IPS-NIHi7 (cell line): ENCODE results near the gene R3HDM4.
"Not testable (repeated sequence)": the region's sequence is repeated elsewhere in the genome, so short reads cannot be mapped to it uniquely, and the experiment has no call there.

Experiments
- DNase-seq: peaks from one replicate; pipeline ENCODE4 v3.0.0; 2012; ENCODE audit warnings: mixed read lengths; ENCODE audit errors: extremely low spot score

The R3HDM4 gene

DNA sequence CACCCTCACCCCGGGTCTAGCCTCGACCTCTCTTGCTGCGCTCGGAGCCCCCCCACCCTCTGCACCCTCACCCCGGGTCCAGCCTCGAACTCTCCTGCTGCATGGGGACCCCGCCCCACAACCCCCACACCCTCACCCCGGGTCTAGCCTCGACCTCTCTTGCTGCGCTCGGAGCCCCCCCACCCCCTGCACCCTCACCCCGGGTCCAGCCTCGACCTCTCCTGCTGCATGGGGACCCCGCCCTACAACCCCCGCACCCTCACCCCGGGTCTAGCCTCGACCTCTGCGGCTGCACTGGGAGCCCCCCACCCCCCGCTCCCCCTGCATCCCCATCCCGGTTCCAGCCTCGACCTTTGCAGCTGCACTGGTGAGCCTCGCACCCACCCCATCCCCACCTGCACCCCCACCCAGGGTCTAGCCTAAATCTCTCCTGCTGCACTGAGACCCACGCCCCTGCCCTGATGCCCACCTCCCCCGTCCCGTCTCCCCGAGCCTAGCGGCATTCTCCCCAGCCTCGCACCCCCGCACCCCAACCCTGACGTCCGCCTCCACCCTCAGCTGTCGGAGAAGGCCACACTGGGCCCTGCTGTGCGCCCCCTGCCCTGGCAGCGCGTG, 51.8 kb downstream of the R3HDM4 start:
- DNase-seq = no peak

DNA sequence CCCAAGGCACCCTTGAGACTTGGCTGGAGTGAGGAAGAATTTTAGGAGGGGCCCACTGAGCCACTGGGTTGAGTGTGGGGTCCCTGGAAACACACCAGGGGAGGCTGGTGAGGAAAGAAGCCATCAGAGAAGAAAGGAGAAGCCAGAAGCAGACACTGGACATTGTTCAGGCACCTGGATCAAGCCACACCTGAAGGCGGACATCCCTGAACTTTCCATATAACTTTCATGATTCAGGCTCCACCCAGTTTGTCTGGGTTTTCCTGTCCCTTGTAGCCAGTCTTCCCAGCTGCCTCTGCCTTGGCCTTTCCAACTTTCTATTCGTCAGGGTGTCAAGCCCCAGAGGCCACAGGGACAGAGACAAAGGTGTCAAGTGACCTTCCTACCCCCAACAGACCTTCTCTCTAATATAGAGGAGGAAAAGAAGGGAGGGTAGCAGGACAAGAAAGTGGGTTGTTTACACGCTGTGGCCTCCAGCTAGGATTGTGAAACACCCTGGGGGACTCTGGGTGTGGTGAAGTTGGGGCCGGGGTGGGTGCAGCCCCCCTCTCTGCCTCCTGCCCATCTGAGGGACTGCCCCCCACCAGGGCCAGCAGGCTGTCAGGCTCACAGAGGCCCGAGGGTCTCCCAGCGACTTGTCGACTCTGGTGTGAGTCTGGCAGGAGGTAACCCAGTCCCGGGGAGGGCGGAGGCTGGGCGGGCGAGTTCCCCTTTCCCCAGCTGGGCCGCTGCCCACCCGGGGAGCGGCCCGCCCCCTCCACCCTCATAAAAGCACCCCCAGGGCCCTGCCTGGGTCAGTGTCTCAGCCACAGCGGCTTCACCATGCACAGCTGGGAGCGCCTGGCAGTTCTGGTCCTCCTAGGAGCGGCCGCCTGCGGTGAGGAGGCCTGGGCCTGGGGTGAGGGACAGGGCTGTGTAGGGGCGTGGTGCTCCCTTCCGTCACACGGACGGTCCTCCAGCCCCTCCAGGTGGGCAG, 53.9 kb downstream of the R3HDM4 start, which contains the start of gene CFD:
Gene CFD, plus strand, starts transcription at position 797 of the 976 bp plus-strand sequence. Its CDS starts 26 bp downstream, at position 823.
- DNase-seq = no peak

DNA sequence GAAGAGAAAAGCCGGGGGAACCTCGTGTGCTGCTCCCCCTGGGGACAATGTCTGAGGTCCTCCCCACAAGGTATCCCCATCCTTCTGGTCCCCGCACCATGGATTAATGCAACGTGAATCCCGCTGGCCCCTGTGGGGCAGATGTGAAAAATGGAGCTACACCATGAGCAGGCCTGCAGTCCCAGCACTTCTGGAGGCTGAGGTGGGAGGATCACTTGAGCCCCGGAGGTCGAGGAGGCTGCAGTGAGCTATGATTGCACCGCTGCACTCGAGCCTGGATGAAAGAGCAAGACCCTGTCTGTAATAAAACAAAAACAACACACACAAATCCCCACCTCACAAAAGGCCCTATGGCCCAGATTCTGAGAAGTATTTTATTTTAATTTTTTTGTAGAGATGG, 54.7 kb downstream of the R3HDM4 start:
- no peak for DNase-seq

DNA sequence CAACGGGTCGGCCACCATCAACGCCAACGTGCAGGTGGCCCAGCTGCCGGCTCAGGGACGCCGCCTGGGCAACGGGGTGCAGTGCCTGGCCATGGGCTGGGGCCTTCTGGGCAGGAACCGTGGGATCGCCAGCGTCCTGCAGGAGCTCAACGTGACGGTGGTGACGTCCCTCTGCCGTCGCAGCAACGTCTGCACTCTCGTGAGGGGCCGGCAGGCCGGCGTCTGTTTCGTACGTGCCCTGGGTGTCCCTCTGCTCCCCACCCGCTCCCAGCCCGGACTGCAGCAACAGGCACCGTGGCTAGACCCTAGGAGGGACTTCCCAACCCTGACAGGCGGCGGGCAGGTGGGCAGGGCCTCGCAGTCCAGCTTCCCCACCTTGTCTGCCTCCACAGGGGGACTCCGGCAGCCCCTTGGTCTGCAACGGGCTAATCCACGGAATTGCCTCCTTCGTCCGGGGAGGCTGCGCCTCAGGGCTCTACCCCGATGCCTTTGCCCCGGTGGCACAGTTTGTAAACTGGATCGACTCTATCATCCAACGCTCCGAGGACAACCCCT, 57.4 kb downstream of the R3HDM4 start:
- DNase-seq = no peak

DNA sequence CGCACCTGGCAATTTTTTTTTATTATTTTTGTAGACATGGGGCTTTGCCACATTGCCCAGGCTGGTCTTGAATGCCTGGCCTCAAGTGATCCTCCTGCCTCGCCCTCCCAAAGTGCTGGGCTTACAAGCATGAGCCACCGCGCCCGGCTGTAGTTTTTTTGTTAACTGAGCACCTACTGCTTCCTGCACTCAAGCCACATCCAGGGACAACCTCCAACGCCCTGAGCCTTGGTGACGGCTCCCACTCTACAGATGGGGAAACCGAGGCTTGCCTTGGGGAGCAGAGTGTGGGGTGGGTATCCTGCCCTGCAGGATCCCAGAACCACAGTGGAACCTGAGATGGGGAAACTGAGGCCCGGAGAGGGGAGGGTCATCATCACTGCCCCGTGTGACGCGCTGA, 57.9 kb downstream of the R3HDM4 start:
- DNase-seq = no peak

DNA sequence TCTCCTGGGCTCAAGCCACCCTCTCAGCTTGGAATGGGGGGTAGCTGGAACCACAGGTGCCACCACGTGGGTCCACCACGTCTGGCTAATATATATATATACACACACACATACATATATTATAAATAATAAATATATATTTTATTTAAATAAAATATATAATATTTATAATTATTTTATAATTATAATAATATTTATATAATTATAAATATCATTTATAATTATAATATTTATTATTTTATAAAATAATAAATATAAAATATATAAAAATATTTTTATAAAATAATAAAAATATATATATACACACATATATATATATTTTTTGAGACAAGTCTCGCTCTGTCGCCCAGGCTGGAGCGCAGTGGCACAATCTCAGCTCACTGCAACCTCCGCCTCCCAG, 58.5 kb downstream of the R3HDM4 start:
- DNase-seq = no peak

DNA sequence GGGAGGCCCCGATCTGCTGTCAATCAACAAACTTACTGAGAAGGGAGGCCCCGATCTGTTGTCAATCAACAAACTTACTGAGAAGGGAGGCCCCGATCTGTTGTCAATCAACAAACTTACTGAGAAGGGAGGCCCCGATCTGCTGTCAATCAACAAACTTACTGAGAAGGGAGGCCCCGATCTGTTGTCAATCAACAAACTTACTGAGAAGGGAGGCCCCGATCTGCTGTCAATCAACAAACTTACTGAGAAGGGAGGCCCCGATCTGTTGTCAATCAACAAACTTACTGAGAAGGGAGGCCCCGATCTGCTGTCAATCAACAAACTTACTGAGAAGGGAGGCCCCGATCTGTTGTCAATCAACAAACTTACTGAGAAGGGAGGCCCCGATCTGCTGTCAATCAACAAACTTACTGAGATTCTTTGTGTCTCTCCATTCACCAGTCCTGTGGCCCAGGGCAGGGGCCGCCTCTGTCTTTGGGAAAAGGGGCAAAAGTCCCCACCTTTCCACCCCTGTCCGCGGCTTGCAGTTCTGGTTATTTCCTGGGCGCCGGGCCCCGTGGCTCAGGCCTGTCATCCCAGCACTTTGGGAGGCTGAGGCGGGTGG, 59.3 kb downstream of the R3HDM4 start:
- not testable (repeated sequence) for DNase-seq

DNA sequence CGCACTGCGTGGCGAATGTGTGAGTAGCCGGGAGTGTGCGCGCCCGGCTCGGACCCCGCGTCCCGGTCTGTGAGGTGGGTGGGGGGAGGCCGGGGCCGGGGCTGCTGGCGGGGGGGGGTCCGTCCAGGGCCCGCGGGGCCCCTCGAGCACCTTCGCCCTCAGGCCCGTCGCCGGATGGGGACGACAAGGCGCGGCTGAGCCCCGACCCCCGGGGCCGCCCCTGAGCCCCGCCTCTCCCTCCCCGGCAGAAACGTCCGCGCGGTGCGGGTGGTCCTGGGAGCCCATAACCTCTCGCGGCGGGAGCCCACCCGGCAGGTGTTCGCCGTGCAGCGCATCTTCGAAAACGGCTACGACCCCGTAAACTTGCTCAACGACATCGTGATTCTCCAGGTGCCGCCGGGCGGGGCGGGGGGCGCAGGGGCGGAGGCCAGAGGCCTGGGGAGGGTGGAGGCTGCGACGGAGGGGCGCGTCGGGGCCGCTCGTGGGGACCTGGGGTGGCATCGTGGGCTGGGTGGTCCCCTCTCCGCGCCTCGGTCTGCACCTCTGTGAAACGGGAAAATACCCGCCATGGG, 59.9 kb downstream of the R3HDM4 start:
- no peak for DNase-seq

DNA sequence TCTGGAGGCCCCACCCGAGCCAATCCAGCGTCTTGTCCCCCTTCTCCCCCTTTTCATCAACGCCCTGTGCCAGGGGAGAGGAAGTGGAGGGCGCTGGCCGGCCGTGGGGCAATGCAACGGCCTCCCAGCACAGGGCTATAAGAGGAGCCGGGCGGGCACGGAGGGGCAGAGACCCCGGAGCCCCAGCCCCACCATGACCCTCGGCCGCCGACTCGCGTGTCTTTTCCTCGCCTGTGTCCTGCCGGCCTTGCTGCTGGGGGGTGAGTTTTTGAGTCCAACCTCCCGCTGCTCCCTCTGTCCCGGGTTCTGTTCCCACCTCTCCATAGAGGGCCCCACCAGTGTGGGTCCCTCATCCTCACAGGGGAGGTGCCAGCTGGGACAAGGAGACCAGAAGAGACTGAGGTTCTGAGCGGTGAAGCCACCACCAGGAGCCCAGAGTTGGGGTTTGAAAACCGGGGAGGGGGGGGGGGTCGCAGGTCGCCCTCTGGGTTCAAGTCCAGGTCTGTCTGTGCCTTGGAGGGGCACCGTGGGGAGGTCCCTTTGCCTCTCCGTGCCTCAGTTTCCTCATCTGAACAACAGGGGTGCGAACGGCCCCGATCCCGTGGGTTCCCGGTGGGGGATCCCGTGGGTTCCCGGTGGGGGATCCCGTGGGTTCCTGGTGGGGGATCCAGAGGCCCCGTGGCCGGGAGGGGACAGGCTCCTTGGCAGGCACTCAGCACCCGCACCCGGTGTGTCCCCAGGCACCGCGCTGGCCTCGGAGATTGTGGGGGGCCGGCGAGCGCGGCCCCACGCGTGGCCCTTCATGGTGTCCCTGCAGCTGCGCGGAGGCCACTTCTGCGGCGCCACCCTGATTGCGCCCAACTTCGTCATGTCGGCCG, 60.6 kb downstream of the R3HDM4 start, which contains the start of gene ELANE:
Gene ELANE, plus strand, starts transcription at position 168 of the 878 bp plus-strand sequence. Its CDS starts 26 bp downstream, at position 194.
- no peak for DNase-seq

DNA sequence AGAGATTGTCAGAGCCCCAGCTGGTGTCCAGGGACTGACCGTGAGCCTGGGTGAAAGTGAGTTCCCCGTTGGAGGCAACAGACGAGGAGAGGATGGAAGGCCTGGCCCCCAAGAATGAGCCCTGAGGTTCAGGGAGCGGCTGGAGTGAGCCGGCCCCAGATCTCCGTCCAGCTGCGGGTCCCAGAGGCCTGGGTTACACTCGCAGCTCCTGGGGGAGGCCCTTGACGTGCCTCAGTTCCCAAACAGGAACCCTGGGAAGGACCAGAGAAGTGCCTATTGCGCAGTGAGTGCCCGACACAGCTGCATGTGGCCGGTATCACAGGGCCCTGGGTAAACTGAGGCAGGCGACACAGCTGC, 62.1 kb downstream of the R3HDM4 start:
- DNase-seq = no peak

DNA sequence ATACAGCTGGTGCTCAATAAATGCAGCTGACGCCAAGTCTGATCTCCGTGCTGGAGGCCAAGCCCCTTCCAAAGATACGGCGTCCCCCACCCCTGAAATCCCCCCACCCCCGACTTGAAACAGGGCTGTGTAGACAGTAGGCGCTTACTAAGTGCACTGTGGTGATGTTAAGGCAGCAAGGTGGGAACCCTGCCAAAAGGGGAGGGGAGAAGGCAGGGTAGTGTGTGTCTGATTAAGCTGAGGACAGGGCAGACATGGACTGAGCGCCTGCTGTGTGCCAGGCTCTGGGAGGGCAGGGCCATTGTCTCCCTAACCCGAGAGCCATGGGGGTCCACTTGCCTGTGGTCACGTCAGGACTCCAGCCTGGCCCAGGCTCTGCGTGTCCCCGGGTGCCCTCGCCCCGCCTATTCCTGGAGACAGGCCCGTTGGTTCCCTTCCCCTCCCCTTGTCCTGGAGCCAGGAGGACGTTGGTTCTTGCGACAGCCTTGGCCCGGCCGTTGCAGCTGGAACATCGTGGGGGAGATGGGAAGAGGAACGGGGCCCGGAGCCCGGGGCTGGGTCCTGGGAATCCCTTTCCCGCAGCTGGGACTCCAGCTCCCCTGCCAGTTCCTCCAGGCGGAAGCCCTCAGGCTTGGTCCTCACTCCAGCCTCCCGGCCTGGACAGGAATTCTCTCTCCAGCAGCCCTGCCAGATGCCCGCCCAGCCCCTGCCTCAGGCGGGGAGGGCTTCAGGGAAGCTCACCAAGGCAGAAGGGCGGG, 62.6 kb downstream of the R3HDM4 start:
- peak; percentile 49 for DNase-seq

DNA sequence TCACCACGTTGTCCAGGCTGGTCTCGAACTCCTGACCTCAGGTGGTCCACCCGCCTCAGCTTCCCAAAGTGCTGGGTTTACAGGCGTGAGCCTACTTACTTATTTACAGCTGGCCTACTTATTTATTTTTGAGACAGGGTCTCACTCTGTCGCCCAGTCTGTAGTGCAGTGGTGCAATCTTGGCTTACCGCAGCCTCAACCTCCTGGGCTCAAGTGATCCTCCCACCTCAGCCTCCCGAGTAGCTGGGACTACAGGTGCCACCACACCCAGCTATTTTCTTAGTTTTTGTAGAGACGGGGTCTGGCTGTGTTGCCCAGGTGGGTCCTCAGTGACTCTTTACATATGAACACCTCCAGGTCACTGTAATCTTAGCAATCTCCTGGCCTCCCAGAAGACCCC, 63.8 kb downstream of the R3HDM4 start:
- not testable (repeated sequence) for DNase-seq

DNA sequence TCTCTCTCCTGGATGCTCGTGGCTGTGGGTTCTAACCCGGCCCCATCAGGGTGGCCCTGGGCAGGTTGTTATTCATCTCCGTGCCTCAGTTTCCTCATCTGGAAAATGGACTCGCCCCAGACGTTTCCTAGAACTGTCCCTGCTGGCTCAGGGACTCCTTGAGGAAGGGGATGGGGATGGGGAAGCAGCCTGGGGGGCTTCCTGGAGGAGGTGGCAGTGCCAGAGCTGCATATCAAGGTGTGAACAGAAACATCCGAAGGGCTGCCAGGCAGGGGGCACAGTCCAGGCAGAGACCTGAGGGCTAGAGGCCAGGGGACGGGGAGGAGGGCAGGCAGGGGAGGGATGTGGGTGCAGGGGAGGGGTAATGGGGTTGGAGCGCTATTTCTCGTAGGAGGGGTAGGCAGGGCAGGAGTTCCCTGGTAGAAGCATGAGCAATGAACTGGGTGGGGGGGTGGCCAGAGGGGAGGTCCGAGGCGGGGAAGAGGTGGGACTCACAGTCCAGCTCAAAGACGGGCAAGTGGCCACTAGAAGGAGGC, 64.6 kb downstream of the R3HDM4 start:
- no peak for DNase-seq
